SH-SY5Y (cell line): ENCODE results near the gene CAPN5.

Source experiments
- GATA2 ChIP-seq: IDR thresholded peaks from 2 replicates; pipeline ENCODE4 v1.6.1; 2011; ENCODE audit warnings: mild to moderate bottlenecking, low read depth, low read length
- GATA3 ChIP-seq: IDR thresholded peaks from 2 replicates; pipeline ENCODE4 v1.6.1; 2011; ENCODE audit warnings: low read depth, mild to moderate bottlenecking, low read length, moderate library complexity

GRCh38 chr11:77082838-77083565 lies 16.2 kb downstream of the CAPN5 start:
- no peak for TF ChIP-seq GATA2
- no peak for TF ChIP-seq GATA3
